ENCODE results near the gene SDR39U1.

DNA sequence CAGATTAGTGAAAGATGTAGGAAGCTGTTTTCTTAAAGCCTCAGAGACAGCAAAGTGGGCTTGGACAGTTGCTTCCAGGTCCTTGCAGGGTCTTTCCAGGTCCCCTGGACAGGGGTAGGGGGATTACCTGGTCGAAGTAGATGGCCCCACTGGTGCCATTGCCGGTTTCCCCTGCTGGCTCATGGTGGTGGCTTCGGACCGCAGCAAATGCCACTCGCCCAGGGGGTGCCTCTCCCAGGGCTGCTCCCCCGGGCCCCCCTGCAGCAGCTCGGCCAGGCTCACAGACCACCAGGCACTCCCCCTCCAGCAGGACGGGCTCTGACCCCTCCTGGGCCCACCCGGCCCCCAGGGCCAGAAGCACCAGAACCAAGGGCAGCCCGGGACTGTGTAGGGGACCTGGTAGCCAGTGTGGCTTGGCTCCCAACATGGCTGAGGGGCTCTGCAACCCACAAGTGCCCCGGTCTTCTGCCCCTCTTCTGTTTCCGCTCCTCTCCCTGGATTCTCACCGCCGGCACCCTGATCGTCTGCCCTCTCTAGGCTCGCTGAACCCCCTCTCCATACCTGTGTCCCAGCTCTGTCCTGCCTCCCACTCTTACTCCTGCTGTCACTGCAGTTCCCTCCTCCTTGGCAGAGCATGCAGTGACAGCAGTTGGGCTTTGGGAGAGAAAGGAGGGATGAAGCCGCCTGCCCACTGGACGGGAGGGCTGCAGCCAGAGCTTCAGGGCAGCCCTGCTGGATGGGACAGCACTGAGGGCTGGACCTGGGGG lies 13.8 kb downstream of the SDR39U1 start:
- TF ChIP-seq, protein P1, sequence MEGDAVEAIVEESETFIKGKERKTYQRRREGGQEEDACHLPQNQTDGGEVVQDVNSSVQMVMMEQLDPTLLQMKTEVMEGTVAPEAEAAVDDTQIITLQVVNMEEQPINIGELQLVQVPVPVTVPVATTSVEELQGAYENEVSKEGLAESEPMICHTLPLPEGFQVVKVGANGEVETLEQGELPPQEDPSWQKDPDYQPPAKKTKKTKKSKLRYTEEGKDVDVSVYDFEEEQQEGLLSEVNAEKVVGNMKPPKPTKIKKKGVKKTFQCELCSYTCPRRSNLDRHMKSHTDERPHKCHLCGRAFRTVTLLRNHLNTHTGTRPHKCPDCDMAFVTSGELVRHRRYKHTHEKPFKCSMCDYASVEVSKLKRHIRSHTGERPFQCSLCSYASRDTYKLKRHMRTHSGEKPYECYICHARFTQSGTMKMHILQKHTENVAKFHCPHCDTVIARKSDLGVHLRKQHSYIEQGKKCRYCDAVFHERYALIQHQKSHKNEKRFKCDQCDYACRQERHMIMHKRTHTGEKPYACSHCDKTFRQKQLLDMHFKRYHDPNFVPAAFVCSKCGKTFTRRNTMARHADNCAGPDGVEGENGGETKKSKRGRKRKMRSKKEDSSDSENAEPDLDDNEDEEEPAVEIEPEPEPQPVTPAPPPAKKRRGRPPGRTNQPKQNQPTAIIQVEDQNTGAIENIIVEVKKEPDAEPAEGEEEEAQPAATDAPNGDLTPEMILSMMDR (IDR thresholded peaks at IDR 0.05): no peak
- TF ChIP-seq POLR2A (IDR thresholded peaks at IDR 0.05): no peak

Measured in lower leg skin (tissue), 3 donors.